Stimulated activated naive CD4-positive, alpha-beta T cell (primary cell): ENCODE measurements around the gene MYH11.
"Not testable (repeated sequence)": the region's sequence is repeated elsewhere in the genome, so short reads cannot be mapped to it uniquely, and the experiment has no call there.

ENCODE experiments used
- DNase-seq, 6 experiments: peaks; one replicate each; lab custom pipeline; 2025; lab: John Stamatoyannopoulos, UW

MYH11 gene

GRCh38 chr16:15714393-15715172, 142.2 kb downstream of the MYH11 start:
- no peak for DNase-seq

- no peak for DNase-seq
Measured at GRCh38 chr16:15708997-15709396, 147.8 kb downstream of the MYH11 start.

GRCh38 chr16:15708096-15708495, 148.7 kb downstream of the MYH11 start:
- no peak for DNase-seq

- DNase-seq = no peak
Measured at GRCh38 chr16:15707332-15707731, 149.5 kb downstream of the MYH11 start.

- no peak for DNase-seq
Measured at GRCh38 chr16:15705064-15705565, 151.7 kb downstream of the MYH11 start.

GRCh38 chr16:15704545-15704987, 152.3 kb downstream of the MYH11 start:
- peak; percentile 23 to 75 (median 65) for DNase-seq

- DNase-seq = no peak
Measured at GRCh38 chr16:15703029-15703736, 153.6 kb downstream of the MYH11 start.

GRCh38 chr16:15701975-15702970, 154.6 kb downstream of the MYH11 start:
- no peak for DNase-seq

- DNase-seq = no peak
Measured at GRCh38 chr16:15701367-15701766, 155.5 kb downstream of the MYH11 start.

GRCh38 chr16:15699819-15700218, 157.0 kb downstream of the MYH11 start:
- no peak for DNase-seq

GRCh38 chr16:15694499-15694898, 162.3 kb downstream of the MYH11 start:
- no peak for DNase-seq

GRCh38 chr16:15692508-15692907, 164.3 kb downstream of the MYH11 start:
- DNase-seq = not testable (repeated sequence)

- no peak for DNase-seq
Measured at GRCh38 chr16:15691046-15691445, 165.8 kb downstream of the MYH11 start.

- DNase-seq = no peak
Measured at GRCh38 chr16:15690296-15690695, 166.5 kb downstream of the MYH11 start.

GRCh38 chr16:15689290-15689689, 167.5 kb downstream of the MYH11 start:
- no peak for DNase-seq

- DNase-seq = no peak
Measured at GRCh38 chr16:15686287-15686686, 170.5 kb downstream of the MYH11 start.

- DNase-seq = peak in 3 of 6 experiments; percentile 3 to 14 (median 3)
Measured at GRCh38 chr16:15682105-15682570, 174.7 kb downstream of the MYH11 start.

GRCh38 chr16:15677447-15677846, 179.4 kb downstream of the MYH11 start:
- DNase-seq = no peak

GRCh38 chr16:15676506-15676905, 180.3 kb downstream of the MYH11 start:
- no peak for DNase-seq

GRCh38 chr16:15674571-15674970, 182.3 kb downstream of the MYH11 start:
- DNase-seq = no peak

- peak; percentile 66 to 92 (median 78) for DNase-seq
Measured at GRCh38 chr16:15672514-15673167, 184.2 kb downstream of the MYH11 start.
